NCI-H2171 (cell line): ENCODE measurements around the gene B3GNT5.

Experiments used
- DNase-seq: peaks from one replicate; lab custom pipeline; 2025; lab: John Stamatoyannopoulos, UW

B3GNT5 gene

DNA sequence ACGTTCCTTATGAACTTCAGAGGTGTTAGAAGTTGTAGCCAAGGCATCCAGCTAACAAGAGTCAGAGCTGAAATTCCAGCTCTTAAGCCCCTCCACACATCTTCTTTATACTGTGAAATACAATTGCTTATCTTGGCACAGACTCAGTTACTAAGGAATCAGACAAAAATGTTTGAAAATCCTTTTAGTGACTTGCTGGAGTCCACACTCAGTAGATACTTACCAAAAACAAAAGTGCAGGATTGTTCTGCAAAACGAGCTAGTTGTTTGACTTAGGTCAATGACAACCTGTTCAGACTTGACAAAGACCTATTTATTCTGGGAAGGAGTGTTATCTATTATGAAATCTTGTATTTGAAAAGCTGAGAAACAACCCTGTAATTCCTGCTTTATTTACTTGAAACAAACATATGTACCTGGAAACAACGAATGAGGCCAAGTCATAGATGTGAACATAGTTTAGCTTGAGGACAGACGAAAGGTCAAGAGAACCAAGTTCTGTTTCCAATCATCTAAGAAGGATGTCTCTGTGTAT lies 38.5 kb downstream of the B3GNT5 start:
- DNase-seq, result no peak

DNA sequence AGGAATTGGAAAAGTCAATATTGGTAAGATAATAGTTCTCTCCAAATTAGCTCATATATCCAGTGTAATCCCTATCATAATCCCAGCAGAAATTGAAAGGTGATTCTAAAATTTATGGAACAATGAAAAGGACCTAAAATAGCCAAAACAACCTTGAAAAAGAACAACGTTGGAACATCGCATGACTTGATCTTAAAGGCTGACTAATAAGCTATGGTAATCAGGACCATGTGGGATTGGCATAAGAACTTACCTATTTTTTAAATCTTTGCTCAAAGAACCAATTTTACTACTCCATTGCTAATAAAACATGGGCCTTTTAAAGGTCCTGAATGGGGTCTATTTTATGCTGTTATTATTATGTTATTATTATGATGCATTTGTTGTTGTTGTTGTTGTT lies 40.9 kb downstream of the B3GNT5 start:
- no peak for DNase-seq

DNA sequence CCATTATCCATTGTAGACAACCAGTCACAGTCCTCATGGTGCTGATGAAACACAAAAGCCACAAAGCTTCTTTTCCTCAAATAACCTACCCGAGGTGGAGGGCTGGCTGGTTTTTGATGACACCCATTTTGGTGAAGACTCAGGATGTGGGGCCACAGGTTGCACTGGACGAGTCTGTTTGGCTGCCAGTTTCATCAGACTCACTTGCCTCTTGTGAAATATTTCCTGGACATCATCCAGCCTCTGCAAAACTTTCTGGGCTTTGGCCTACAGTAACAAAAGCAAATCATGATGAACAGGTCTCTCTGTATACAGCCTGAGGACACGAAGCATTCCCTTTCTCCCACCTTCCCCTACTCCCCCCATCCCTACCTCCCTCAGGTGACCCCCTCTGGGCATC lies 42.2 kb downstream of the B3GNT5 start:
- DNase-seq, result no peak

DNA sequence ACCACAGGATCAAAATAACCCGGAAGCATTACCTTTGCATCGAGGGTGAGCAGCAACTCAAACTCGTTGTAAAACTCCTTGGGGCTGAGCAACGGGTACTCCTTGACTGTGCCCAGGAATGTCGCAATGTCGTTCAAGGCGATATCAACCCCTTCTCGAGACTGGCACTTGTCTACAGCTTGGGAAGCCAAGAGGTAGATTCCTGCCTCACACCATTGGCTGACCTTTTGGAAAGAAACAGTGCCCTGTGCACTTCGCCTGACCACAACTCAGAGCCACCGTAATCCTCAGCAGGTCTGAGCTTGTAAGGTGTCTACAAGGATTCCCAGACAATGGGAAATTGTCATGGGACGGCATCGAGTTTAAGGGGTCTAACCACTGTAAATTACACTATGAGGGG lies 43.9 kb downstream of the B3GNT5 start:
- no peak for DNase-seq

DNA sequence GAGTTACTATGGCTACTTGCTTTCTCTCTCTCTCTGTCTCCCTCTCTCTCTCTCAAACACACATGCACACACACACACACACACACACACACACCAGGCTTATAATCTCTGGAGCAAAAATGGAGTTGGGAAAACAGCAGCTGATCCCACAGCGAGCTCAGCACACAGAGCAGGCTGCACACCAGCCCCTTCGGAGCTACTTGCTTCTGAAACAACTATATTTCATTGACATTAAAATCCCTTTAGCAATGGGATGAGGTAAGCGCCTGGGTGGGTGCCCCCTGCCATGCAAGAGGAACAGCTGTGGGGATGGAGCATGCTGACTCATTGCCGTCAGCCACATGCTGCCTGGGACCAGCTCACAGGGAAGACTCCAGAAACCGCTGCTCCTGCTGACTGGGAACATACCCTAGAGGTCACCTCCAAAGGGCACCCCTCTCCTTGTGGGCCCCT lies 45.7 kb downstream of the B3GNT5 start:
- peak; percentile 55 for DNase-seq

DNA sequence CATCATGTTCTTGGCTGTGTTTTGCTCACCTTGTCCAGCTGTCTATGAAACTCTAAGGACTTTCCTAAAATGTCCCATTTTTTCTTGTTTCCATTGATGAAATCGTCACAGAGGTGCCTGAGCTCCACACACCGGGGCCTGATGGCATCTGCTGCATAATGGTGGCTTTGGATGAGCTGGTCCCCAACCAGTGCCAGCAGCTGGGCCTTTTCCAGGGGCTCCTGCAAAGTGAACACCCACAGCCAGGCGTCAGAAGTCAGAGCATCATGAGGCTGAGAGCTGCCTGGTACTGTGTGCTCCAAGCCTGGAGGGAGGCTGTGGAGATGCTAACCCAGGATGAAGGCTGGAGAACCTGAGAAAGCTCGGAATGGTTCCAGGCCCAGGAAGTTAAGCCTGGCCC lies 46.9 kb downstream of the B3GNT5 start:
- DNase-seq, result no peak

DNA sequence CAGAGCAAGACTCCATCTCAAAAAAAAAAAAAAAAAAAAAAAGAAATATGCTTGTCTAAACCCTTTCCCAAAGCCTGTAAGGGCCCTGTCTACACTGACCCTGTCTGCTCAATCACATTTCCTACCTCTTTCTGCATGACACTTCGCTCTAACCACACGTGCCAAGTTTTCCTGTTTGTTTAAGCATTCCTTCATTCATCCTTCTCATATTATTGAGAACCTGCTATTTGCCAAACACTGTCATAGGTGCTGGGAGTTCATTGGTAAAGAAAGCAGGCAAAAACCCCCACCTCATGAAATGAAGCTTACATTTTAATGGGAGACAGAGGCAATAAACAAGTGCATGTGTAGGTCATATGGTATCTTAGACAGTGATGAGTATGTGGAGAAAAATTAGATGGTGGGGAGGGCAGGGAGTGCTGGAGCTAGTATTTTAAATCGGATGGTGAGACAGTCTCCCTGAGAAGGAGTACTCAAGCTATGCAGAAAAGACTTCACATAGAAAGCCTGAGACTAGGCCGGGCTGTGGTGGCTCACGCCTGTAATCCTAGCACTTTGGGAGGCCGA lies 48.0 kb downstream of the B3GNT5 start:
- DNase-seq, result no peak

DNA sequence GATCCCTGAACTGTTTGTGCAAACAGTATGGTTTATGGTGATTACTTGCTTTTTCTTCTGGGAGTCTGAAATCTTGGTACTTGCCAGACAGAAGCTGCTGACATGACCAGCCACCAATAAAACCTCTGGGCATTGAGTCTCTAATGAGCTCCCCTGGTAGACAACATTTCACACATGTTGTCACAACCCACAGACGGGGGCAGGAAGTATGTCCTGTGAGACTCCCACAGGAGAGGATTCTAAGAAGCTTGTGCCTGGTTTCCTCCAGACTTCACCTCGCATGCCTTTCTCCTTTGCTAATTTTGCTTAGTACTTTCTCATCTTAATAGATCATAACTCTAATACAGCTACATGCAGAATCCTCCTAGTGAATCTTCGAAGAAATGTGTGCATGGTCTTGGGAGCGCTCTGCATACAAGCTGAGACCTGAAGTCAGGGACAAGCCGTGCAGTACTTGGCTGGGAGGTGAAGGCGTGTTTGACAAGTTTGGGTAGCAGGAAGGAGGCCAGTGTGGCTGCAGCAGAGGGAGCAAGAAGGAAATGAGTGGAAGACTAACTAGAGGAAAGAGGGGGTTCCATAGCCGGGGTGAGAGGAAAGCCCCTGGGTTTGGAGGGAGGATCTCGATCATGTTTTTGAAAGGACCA lies 49.0 kb downstream of the B3GNT5 start:
- DNase-seq, result no peak

DNA sequence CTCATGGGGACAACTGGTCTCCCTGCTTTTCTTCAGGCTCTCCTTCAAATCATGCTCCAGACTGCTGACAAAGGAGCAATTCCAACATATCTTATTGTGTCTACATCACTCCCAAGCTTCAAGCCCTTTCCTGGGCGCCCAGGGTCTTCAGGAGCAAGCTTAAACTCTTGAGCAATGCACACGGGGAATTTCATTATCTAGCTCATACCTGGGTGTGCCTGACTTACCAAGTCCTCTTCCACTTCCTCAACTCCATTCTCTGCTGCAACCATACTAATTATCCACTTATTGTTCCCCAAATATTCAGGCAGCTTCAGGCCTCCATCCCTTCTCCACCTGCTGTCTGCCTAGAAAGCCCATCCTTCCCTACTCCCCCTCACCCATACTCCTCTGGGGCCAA lies 50.6 kb downstream of the B3GNT5 start:
- DNase-seq, result no peak

DNA sequence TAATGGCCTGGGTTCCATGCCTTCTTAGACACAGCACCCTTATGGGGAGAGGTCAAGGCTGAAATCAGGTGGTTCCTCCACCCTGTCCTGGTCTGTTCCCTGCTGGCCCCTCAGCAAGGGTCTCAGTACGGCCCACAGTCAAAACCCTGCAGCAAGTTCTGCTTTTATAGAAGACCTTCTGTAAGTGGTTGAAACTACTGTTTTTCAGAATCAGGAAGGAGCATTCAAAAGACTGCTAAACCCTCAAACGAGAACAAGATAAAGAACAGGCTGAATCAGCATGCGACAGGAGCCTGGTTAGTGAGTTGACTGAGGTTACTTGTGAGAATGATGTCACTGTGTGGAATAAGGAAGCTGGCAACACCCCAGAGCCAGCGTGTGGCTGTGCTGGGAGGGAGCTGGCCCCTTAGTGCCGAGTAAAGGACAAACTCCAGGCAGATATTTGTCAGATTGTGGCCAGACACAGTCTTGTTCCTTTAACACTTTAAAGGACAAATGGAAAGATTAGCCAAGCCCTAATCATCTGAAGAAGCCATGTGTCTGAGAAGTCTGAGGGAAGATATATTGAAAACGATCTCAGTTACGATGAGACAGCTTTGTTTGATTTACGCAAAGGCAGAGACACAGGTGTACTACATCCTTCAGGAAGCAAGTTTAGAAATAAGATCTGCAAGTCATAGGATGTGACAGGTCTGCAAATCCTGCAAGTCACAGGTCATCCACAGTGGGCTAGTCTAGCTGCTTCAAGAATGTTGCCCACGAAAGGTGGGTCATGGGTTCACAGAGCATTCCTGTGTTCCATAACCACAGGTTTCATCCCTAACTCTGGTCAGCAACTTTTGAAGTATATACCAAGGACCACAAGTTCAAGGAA lies 54.0 kb downstream of the B3GNT5 start:
- DNase-seq, result no peak

DNA sequence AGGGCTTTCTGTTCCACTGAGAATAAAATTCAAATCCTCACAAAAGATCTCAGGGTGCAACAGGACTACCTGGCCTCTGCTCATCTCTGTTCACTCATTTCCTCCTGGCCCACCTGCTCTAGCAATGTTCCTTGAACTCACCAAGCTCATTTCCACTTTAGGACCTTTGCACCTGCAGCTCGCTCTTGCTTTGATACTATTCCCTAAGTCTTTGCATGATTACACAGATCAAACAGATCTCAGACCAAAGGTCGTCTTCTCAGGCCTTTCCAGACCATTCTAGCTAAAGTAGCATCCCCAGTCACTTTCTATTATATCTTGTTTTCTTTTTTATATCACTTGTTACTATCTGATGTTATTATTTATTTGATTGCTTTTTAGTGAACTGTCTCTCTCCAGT lies 54.7 kb downstream of the B3GNT5 start:
- no peak for DNase-seq

DNA sequence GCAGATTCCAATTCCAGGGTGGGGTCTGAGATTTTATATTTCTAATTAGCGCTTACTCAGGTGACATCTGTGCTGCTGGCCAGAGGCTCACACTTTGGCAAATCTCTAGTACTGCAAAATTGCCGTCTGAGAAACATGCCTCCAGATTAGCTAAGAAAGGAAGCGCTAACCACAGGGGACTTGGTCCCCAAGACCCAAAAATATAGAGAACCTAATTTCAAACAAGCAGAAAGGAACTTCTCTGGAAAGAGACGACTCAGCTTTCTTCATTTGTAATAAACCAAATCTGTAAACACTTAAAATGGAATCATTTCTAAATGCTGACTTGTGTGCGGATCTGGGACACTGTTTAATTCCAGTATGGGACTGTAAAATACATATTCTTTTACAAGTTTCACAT lies 55.7 kb downstream of the B3GNT5 start:
- no peak for DNase-seq

DNA sequence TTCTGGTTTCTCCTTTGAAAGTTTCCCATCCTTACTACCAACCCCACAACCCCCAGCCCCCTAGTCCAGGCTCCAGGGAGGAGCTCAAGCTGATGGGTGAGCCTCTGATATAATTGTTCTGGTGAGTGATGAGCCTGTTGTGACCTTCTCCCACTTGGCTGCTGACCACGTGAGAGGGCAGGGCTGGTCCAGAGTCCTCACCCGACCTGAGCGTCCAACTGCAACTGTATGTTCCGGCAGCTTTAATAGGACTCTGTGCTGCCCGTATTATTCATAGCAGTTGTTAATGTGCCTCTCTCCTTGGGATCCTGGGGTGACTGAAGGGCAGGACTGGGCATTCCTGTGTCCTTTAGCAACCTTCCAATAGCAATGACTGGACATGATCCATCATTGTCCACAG lies 56.2 kb downstream of the B3GNT5 start:
- DNase-seq, result no peak

DNA sequence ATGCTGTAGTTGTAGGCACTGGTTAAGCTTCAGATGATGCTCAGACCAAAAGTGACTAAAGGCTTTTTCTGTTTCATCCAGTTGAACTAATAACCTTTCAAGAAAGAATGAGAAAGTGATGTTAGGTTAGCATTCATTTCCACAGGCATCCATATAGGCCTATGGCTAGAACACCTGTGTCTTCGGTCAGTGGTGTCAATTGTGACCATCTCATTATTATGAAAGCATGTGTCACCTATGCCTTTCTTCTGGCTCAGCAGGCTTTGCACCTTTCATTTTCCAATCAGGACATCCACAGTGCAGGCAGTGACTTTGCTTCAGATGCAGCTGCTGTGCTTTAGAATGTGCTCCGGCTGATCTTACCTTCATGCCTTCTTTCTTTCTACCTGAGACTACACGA lies 57.9 kb downstream of the B3GNT5 start:
- DNase-seq, result no peak

DNA sequence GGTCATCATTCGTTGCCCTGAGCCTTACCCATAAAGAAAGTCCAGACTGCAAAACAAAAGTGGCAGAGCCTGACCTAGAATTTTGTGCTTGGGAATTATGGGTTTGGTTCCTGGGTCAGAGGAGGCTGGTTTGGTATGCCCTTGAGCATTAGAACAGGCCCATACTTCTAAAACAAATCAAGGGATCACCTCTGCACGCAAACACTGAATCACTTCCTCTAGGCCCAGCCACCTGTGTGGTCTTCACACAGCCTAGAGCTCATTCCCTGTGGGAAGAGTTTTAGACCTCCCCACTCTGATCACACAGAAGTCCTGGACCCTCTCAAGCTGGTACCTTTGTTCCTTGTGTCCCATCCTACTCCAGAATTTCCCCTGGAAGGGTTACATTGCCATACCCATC lies 59.4 kb downstream of the B3GNT5 start:
- DNase-seq, result no peak

DNA sequence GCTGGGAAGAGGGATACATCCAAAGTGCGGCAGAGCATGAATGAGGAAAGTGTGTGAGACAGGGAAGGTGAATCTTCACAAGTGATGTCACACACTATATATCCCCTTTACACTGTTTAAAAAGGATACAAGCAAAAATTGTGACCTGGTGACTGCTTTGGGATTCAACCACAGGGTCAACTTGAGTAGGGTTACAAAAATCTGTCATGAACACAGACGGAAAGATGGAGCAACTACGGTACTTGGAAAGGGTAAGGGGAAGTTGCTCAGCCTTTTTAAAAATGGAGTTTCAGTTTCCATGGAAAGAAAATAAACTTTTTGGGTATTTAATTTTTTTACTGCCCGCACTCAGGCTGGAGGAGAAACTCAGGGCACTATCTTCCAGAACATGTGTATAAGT lies 60.3 kb downstream of the B3GNT5 start:
- no peak for DNase-seq

DNA sequence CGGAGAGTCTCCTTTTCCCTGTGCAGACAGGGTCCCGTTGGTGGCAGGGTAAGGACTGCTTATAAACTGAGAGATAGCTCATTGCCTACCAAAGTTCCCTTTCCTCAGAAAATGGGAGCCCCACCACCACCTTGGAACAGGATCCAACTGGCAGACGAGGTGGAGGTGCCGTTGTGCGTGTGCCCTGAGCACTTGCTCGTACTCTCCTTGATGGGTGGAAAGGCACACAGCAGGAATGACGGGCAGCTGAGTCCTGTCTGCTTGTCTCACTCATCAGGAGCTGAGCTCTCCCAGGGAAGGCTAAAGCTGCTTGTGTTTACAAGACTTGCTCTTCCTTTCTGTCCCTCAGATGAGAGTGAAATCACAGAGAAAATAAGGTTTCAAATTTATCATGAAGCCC lies 60.7 kb downstream of the B3GNT5 start:
- DNase-seq, result no peak

DNA sequence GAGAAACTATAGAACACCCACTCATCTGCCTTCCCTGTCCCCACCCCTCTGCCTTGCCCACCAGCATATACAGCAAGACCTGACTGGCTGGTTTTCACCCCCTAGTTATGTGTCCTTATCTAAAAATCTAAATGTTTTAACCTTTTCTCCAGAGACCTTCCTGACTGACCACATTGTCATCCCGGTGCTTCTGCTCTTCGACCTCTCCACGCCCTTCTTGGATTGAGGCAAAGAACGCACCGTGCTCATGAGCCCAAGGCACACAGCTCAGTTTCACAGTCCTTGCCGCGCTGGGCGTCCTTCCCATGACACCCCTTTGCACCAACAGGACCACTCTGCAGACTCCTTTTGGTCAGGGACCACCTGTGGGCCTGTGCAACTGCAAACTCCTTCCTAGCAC lies 62.7 kb downstream of the B3GNT5 start:
- DNase-seq, result no peak

DNA sequence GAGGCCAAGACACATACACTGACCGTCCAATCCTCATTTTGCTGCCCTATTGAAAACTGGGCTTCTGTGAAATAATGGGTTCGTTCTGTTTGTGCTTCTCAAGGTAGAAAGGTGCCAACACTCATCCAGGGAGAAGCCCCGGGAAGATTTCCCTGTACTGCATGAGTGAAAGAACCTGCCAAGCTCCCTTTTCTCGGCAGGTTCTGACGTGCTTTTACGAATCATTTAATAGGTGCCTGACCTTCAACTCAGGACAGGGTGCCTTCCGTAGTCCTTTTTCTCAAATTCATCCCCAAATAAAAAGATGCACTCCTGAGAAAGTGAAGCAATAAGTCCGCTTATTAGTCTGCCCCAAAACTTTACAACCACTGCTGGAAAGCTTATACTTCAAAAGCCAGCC lies 64.2 kb downstream of the B3GNT5 start:
- no peak for DNase-seq

DNA sequence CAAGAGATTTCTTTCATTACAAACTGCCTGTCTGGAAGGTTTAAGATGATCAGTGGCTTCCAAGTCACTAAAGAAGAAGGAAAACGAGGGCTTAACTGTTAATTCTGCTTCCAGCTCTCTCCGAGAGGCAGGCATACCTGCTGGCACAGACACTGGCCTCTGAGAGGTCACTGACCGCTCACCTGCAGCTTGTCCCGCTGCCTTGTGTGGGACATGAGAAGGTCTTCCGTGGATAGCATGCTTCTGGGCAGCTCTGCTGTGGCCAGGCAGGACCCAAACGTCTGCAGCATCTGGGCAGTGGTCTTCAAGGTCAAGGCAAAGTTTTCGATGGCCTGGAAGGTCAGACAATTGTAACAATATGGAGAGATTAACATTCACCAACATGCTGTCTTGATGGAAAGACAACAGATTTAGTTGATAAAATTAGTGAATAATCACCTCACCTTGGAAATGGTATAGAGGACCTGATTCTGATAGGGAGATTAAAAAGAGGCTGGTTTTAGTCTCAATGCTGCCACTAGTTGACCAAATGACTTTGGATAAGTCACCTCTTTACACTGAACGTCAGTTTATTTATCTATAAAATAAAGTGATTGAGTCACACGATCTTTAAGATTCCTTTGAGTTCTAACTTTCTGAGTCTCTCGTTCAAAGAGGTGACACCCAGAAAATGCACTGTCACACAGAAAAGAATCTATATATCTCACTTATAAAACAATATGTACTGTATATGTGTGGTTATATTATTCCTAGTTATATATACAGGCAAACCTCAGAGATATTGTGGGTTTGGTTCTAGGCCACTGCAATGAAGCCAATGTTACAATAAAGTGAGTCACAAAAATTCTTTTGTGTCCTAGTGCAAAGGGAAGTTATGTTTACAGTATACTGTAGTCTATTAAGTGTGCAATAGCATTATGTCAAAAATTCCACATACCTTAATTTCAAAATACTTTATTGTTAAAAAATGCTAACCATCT lies 65.1 kb downstream of the B3GNT5 start:
- DNase-seq, result no peak

DNA sequence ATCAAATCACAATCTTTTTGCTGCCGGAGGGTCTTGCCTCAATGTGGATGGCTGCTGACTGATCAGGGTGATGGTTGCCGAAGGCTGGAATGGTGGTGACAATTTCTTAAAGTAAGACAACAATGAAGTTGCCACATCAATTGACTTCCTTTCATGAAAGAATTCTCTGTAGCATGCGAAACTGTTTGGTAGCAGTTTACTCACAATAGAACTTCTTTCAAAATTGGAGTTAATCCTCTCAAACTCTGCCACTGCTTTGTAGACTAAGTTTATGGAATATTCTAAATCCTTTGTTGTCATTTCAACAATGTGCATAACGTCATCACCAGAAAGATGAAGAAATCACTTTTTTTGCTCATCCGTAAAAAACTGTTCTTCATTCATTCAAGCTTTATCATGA lies 65.8 kb downstream of the B3GNT5 start:
- DNase-seq, result no peak

DNA sequence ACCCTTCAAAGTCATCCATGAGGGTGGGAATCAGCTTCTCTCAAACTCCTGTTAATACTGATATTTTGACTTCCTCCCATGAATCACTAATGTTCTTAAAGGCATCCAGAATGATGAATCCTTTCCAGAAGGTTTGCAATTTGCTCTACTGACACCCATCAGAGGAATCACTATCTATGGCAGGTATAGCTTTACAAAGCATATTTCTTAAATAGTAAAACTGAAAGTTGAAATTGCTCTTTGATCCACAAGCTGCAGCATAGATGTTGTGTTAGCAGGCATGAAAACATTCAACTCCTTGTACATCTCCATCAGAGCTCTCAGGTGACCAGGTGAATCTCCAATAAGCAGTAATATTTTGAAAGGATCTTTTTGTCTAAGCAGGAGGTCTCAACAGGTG lies 66.3 kb downstream of the B3GNT5 start:
- no peak for DNase-seq
